Liver (tissue), 9 donors: ENCODE measurements around the gene RPS14. TPM values are rescaled to one million over a fixed set of nuclear protein-coding genes. Genes with fewer than 3 reads are reported as not detected.

Source experiments
- DNase-seq: peaks from one replicate; pipeline ENCODE4 v3.0.0-alpha.2; 2017; ENCODE audit warnings: low spot score
- H3K27ac ChIP-seq, 2 donors: one replicate each; pipeline ENCODE4 v1.7.0; 2013; ENCODE audit warnings: inconsistent platforms in 2 of 2, low read length in 2 of 2, control low read depth in 1 of 2, low read depth in 1 of 2, mild to moderate bottlenecking in 1 of 2
- H3K27me3 ChIP-seq, 4 donors: one replicate each; pipeline versions ENCODE4 v1.6.1 to v1.7.0; 2013; ENCODE audit warnings: low read length in 3 of 4, inconsistent platforms in 1 of 4, mild to moderate bottlenecking in 1 of 4, moderate library complexity in 1 of 4; ENCODE audit not compliant: control insufficient read depth in 4 of 4, insufficient read depth in 4 of 4
- H3K36me3 ChIP-seq, 4 donors: one replicate each; pipeline versions ENCODE4 v1.6.1 to v1.7.0; 2013; ENCODE audit warnings: low read length in 3 of 4, mild to moderate bottlenecking in 3 of 4, low read depth in 1 of 4, moderate library complexity in 1 of 4; ENCODE audit not compliant: control insufficient read depth in 4 of 4, insufficient read depth in 3 of 4
- H3K4me1 ChIP-seq, 4 donors: one replicate each; pipeline versions ENCODE4 v1.6.1 to v1.7.0; 2013; ENCODE audit warnings: low read length in 3 of 4, mild to moderate bottlenecking in 3 of 4, moderate library complexity in 1 of 4; ENCODE audit not compliant: control insufficient read depth in 4 of 4, insufficient read depth in 4 of 4
- H3K4me3 ChIP-seq, 3 donors: one replicate each; pipeline versions ENCODE4 v1.6.1 to v1.7.0; 2013; ENCODE audit warnings: low read length in 3 of 3, control low read depth in 1 of 3, low read depth in 1 of 3, mild to moderate bottlenecking in 1 of 3
- H3K9ac ChIP-seq, 2 donors: one replicate each; pipeline ENCODE4 v1.7.0; 2013; ENCODE audit warnings: low read length in 2 of 2, mild to moderate bottlenecking in 2 of 2, moderate library complexity in 2 of 2, control low read depth in 1 of 2, low read depth in 1 of 2
- H3K9me3 ChIP-seq, 4 donors: one replicate each; pipeline versions ENCODE4 v1.6.1 to v1.7.0; 2013; ENCODE audit warnings: low read length in 3 of 4; ENCODE audit not compliant: control insufficient read depth in 4 of 4
- EGR1 ChIP-seq, 2 donors: IDR thresholded peaks; 2 replicates each; pipeline ENCODE4 v1.6.1; 2016 to 2018; ENCODE audit warnings: antibody characterized with exemption in 2 of 2, low read depth in 2 of 2
- FOXA2 ChIP-seq: IDR thresholded peaks from 2 replicates; pipeline ENCODE4 v1.6.1; 2016; ENCODE audit warnings: antibody characterized with exemption
- GABPA ChIP-seq, 2 donors: IDR thresholded peaks in 1 of 2; conservative IDR thresholded peaks in 1 of 2; 2 replicates each; pipeline ENCODE4 v1.6.1; 2016; ENCODE audit warnings: antibody characterized with exemption in 2 of 2, mild to moderate bottlenecking in 1 of 2, moderate library complexity in 1 of 2
- HNF4A ChIP-seq, 2 donors: conservative IDR thresholded peaks; 2 replicates each; pipeline ENCODE4 v1.6.1; 2016; ENCODE audit warnings: antibody characterized with exemption in 2 of 2, mild to moderate bottlenecking in 2 of 2
- JUND ChIP-seq, 2 donors: IDR thresholded peaks; 2 replicates each; pipeline ENCODE4 v1.6.1; 2016; ENCODE audit warnings: antibody characterized with exemption in 2 of 2
- NR2F2 ChIP-seq: IDR thresholded peaks from 2 replicates; pipeline ENCODE4 v1.6.1; 2016; ENCODE audit warnings: antibody characterized with exemption
- RXRA ChIP-seq, 2 donors: IDR thresholded peaks; 2 replicates each; pipeline ENCODE4 v1.6.1; 2017 to 2018; ENCODE audit warnings: antibody characterized with exemption in 2 of 2, mild to moderate bottlenecking in 1 of 2
- SP1 ChIP-seq: IDR thresholded peaks from 2 replicates; pipeline ENCODE4 v1.6.1; 2018; ENCODE audit warnings: antibody characterized with exemption, mild to moderate bottlenecking
- TAF1 ChIP-seq: conservative IDR thresholded peaks from 2 replicates; pipeline ENCODE4 v1.6.1; 2016; ENCODE audit warnings: antibody characterized with exemption, mild to moderate bottlenecking
- YY1 ChIP-seq: IDR thresholded peaks from 2 replicates; pipeline ENCODE4 v1.6.1; 2016; ENCODE audit warnings: antibody characterized with exemption, mild to moderate bottlenecking
- WGBS: extraction: QIAGEN DNeasy Blood & Tissue Kit; methylation state at CpG from one replicate; pipeline ENCODE4 v1.1.7; 2013; 5-methylcytosine and 5-hydroxymethylcytosine counted together
- polyA plus RNA-seq, 2 donors: library from polyadenylated mRNA; stranded (reverse) in 1 of 2; unstranded in 1 of 2; fragments of 200-250 nt in 1 of 2; fragments of >200 nt in 1 of 2; fragmentation: Nextera tagmentation in 1 of 2; extraction: Ambion mirVana in 1 of 2; gene quantifications; one replicate each; pipeline versions ENCODE4 v1.2.1 to v1.2.3, GENCODE V29; 2013 to 2015
- total RNA-seq, 2 donors: library from RNA; depleted of rRNA; stranded (reverse); fragments of >200 nt; gene quantifications; one replicate each; pipeline ENCODE4 v1.2.3, GENCODE V29; 2014
- TF ChIP-seq, protein P1 (sequence below): IDR thresholded peaks from 2 replicates; pipeline ENCODE4 v1.6.1; 2016; ENCODE audit warnings: antibody characterized with exemption, mild to moderate bottlenecking
- TF ChIP-seq, protein P2 (sequence below): IDR thresholded peaks from 2 replicates; pipeline ENCODE4 v1.6.1; 2016; ENCODE audit warnings: antibody characterized with exemption
- TF ChIP-seq, protein P3 (sequence below): IDR thresholded peaks from 2 replicates; pipeline ENCODE4 v1.6.1; 2016; ENCODE audit warnings: antibody characterized with exemption
- donor health status: healthy.
- donor health status: healthy.
- donor health status: healthy.
- donor health status: healthy.
- donor health status: healthy.

Gene RPS14
- total and polyA plus RNA-seq, 4 donors: 609 to 956 (median 885) TPM

DNA sequence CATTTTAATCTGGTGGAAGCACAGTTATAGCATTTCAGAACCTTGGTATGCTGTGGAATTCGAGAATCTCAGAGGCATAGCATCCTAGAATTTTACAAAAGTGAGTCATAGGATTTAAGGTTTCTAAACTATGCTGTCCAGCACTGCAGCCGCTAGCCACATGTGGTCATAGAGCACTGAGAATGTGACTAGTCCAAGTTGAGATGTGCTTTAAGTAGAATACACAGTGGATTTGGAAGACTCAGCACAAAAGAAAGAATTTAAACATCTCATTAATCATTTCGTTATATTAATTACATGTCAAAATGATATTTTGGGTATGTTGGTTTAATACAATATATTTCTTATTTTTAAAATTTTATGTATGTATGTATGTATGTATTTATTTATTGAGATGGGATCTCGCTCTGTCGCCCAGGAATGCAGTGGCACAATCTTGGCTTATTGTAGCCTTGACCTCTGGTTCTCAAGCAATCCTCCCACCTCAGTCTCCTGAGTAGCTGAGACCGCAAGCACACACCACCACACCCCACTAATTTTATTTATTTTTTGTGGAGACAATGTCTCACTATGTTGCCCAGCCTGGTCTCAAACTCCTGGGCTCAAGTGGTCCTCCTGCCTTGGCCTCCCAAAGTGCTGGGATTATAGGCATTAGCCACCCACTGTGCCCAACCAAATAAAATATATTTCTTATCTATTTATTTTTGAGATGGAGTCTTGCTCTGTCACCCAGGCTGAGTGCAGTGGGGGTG lies 20.4 kb upstream of the RPS14 start:
- Histone ChIP-seq H3K9me3 (no peaks in the 10 kb centered on the region), H3K4me3 (no peak overlapping the region), H3K27me3 (no peaks in the 10 kb centered on the region), H3K27ac (no peak overlapping the region), H3K9ac (no peak overlapping the region), H3K36me3 (no peaks in the 10 kb centered on the region), H3K4me1 (peaks cover 8 to 24% (median 13%) of the 10 kb centered on the region in 4 donors)
- TF ChIP-seq, protein P1, sequence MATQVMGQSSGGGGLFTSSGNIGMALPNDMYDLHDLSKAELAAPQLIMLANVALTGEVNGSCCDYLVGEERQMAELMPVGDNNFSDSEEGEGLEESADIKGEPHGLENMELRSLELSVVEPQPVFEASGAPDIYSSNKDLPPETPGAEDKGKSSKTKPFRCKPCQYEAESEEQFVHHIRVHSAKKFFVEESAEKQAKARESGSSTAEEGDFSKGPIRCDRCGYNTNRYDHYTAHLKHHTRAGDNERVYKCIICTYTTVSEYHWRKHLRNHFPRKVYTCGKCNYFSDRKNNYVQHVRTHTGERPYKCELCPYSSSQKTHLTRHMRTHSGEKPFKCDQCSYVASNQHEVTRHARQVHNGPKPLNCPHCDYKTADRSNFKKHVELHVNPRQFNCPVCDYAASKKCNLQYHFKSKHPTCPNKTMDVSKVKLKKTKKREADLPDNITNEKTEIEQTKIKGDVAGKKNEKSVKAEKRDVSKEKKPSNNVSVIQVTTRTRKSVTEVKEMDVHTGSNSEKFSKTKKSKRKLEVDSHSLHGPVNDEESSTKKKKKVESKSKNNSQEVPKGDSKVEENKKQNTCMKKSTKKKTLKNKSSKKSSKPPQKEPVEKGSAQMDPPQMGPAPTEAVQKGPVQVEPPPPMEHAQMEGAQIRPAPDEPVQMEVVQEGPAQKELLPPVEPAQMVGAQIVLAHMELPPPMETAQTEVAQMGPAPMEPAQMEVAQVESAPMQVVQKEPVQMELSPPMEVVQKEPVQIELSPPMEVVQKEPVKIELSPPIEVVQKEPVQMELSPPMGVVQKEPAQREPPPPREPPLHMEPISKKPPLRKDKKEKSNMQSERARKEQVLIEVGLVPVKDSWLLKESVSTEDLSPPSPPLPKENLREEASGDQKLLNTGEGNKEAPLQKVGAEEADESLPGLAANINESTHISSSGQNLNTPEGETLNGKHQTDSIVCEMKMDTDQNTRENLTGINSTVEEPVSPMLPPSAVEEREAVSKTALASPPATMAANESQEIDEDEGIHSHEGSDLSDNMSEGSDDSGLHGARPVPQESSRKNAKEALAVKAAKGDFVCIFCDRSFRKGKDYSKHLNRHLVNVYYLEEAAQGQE: peak; percentile 96
- no peak for TF ChIP-seq FOXA2
- TF ChIP-seq JUND (IDR thresholded peaks at IDR 0.05): no peak
- TF ChIP-seq SP1: no peak
- no peak for DNase-seq
- 90% methylated on average over 6 of the region's 6 CpGs for WGBS

DNA sequence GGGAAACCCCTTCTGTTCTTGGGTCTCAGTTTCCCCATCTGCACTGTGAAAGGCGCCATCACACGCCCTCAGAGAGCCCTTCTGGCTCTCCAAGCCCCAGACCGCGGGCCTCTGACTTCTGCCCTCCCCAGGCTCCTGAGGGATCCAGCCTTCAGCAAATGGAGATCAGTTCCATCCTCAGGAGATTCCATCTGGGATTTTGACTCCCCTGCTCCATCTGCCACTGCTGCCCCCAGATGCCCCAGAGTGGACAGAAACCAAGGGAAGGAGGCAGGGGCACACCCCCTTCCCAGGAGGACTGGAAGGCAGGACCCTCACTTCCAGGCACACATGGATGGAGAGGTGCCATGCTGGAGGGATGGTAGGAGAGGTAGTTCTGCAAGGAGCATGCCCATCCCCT lies 18.7 kb upstream of the RPS14 start:
- DNase-seq: no peak
- 97% methylated on average over 4 of the region's 4 CpGs for WGBS

More for the DNA sequence above, 18.7 kb upstream of the RPS14 start:
- Histone ChIP-seq H3K4me3 (no peak overlapping the region), H3K27me3 (no peaks in the 10 kb centered on the region), H3K9ac (no peak overlapping the region), H3K27ac (no peak overlapping the region), H3K4me1 (peaks cover 10 to 32% (median 21%) of the 10 kb centered on the region in 4 donors), H3K9me3 (no peaks in the 10 kb centered on the region), H3K36me3 (no peaks in the 10 kb centered on the region)
- TF ChIP-seq YY1 (no peak), HNF4A (conservative IDR thresholded peaks at IDR 0.05) (no peak), RXRA (IDR thresholded peaks at IDR 0.05) (no peak), NR2F2 (no peak), EGR1 (IDR thresholded peaks at IDR 0.05; ENCODE audit: low read depth in 2 of 2) (no peak), TAF1 (no peak), JUND (IDR thresholded peaks at IDR 0.05) (no peak), GABPA (IDR thresholded peaks at IDR 0.05 in 1 of 2, conservative IDR thresholded peaks at IDR 0.05 in 1 of 2) (no peak)
- TF ChIP-seq, protein P2, sequence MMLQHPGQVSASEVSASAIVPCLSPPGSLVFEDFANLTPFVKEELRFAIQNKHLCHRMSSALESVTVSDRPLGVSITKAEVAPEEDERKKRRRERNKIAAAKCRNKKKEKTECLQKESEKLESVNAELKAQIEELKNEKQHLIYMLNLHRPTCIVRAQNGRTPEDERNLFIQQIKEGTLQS: no peak
- TF ChIP-seq, protein P1: no peak
- TF ChIP-seq, protein P3, sequence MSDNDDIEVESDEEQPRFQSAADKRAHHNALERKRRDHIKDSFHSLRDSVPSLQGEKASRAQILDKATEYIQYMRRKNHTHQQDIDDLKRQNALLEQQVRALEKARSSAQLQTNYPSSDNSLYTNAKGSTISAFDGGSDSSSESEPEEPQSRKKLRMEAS: no peak
